ENCODE results near the gene ERCC6L2.

GRCh38 chr9:95910023-95910707 is 34.7 kb downstream of the ERCC6L2 start:
- TF ChIP-seq POLR2A (IDR thresholded peaks at IDR 0.05; ENCODE audit: low read depth, low read length): no peak
- TF ChIP-seq POLR2AphosphoS5 (IDR thresholded peaks at IDR 0.05; ENCODE audit: low read depth, low read length): no peak
- no peak for TF ChIP-seq TAF1 (IDR thresholded peaks at IDR 0.05; ENCODE audit: borderline replicate concordance, low read depth, low read length)
